ENCODE data around the gene CMTM3.
"Not testable (repeated sequence)": the region's sequence is repeated elsewhere in the genome, so short reads cannot be mapped to it uniquely, and the experiment has no call there.

The CMTM3 gene

DNA sequence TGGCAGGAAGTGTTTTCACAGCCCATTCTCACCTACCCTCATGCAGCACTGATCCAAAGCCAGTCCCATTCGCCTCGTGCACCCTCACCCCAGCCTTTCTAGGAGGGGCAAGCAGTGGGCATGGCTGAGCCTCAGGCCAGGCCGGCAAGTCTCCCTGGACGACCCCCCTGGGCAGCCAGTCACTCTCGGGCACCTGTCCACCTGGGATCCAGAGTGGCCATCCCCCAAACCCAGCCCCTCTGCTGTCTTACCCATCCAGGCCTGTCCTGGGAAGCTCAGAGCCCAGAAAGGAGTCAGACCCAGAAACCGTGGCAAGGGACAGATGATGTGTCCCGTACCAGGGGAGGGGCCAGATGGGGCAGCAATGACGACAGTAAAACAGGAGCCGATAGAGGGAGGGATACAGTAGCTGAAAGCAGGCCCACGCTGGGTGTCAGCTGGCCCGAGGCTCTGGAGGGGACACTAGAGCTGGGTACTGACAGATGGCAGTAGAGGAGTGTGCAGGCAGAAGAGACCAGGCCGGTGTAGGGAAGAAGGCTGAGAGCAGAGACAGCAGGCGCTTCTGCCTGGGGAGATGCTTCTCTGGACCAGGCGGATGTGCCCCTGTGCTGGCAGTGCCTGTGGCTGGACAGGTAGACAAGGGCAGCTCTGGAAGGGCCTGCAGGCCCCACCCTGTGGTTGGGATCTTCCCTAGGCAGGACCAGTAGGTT is 5.8 kb downstream of the CMTM3 start:
- DNase-seq (no peak), ATAC-seq (no peak)
- Mint-ChIP-seq H3K27ac (no peak overlapping the region), H3K9me3 (no peaks in the 10 kb centered on the region), H3K4me3 (no peak overlapping the region), H3K36me3 (ENCODE audit: low read depth) (peaks cover 19% of the 10 kb centered on the region), H3K4me1 (peaks cover 27% of the 10 kb centered on the region), H3K27me3 (no peaks in the 10 kb centered on the region)

- not testable (repeated sequence) for H3K4me3 Mint-ChIP-seq, H3K27me3 Mint-ChIP-seq, H3K27ac Mint-ChIP-seq, H3K9me3 Mint-ChIP-seq, ATAC-seq, DNase-seq
- peaks cover 19% of the 10 kb centered on the region for H3K4me1 Mint-ChIP-seq
- H3K36me3 Mint-ChIP-seq (ENCODE audit: low read depth), result peaks cover 19% of the 10 kb centered on the region
These were observed 7.4 kb downstream of the CMTM3 start for GRCh38 chr16:66611911-66612310.

DNA sequence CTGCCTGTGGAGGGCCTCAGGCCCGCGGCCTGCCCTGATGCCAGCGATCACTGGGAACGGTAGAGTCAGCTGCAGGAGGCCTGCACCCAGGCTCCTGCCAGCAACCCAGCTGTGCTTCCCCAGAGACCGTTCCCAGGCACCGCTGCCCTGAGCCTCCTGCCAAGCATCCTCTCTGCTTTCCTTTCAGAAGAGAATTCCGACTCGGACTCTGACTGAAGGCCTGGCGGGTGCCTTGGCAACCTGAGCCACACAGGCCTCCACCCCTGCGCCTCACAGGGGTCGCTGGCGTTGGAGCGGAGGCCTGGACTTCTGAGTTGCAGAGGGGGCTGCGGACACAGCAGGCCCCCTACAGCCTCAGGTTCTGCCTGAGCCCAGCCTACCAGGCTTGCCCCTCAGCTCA is 7.9 kb downstream of the CMTM3 start:
- no peak for DNase-seq
- no peak for ATAC-seq
- Mint-ChIP-seq H3K27me3 (no peaks in the 10 kb centered on the region), H3K9me3 (no peaks in the 10 kb centered on the region), H3K4me3 (no peak overlapping the region), H3K36me3 (ENCODE audit: low read depth) (peaks cover 19% of the 10 kb centered on the region), H3K27ac (no peak overlapping the region), H3K4me1 (peaks cover 14% of the 10 kb centered on the region)

DNA sequence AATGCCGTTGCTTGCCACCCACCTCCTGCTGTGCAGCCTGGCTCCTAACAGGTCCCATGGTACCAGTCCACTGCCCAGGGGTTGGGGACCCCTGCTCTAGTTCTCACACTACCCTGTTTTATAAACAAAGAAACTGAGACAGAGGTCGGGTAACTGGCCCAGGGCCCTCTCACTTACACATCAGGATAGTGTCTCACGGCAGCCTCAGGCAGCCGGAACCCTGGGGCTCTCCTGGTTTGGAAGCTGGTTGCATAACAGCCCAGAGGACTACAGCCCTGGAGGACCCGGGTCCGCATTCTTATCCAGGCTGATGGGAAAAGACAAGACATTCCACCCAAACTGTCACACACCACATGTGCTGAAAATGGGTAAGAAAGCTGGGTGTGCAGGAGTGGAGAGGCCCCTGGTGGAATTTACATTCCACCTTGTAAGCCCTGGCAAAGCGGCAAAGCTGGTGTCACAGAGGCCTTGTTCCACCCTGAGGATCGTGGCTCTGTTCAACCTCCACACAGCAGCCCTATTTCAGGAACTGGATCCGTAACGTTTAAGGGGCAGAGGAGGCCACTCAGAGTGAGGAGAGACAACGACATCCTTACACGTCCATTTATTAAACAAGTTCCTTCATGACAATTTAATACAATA is 9.8 kb downstream of the CMTM3 start:
- peaks cover 19% of the 10 kb centered on the region for H3K36me3 Mint-ChIP-seq (ENCODE audit: low read depth)
- H3K4me3 Mint-ChIP-seq, result no peak overlapping the region
- no peak for ATAC-seq
- peaks cover 2% of the 10 kb centered on the region for H3K4me1 Mint-ChIP-seq
- H3K27me3 Mint-ChIP-seq, result no peaks in the 10 kb centered on the region
- DNase-seq, result no peak
- H3K27ac Mint-ChIP-seq, result no peak overlapping the region
- no peaks in the 10 kb centered on the region for H3K9me3 Mint-ChIP-seq

DNA sequence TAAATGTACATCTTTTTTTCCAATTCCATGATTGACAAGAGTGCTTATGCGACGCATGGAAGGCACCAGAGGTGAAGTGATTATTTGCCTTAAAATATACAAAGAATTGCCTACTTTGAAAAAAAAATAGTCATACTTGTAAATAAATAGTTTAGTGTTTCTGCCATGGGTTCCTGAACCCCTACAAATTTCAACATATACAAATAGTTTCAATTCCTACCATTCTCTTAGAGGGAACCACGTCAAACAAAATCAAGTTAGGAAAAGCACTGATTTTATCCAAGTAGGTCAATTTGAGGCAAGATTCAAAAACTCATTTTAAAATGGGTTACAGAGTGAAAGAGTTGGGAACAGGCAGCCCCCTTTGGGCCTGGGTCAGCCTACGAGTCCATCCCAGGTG is 11.7 kb downstream of the CMTM3 start:
- ATAC-seq (no peak), DNase-seq (no peak)
- Mint-ChIP-seq H3K27me3 (no peaks in the 10 kb centered on the region), H3K9me3 (no peaks in the 10 kb centered on the region), H3K36me3 (ENCODE audit: low read depth) (peaks cover 9% of the 10 kb centered on the region), H3K4me3 (no peak overlapping the region), H3K27ac (no peak overlapping the region), H3K4me1 (peaks cover 8% of the 10 kb centered on the region)

DNA sequence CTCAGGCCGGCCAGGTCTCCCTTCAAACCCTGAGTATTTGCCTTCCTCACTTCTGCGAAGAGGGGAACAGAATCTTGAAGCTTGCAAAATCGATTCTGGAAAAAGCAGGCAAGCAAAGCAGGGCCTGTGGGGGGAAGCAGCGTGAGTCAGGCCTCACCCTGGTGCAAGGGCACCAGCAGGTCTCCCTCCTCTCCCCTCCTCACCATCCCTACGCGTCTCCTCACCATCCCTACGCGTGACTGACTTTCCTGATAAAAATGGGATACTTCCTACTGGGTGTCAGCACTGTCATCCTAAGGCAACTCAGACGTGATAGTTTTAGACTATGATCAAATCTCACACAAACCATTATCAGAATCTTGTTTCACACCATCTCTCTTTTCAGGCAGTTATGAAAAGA is 12.1 kb downstream of the CMTM3 start:
- no peak for ATAC-seq
- no peaks in the 10 kb centered on the region for H3K9me3 Mint-ChIP-seq
- DNase-seq, result no peak
- H3K36me3 Mint-ChIP-seq (ENCODE audit: low read depth), result peaks cover 8% of the 10 kb centered on the region
- H3K27me3 Mint-ChIP-seq, result no peaks in the 10 kb centered on the region
- H3K4me3 Mint-ChIP-seq, result no peak overlapping the region
- H3K27ac Mint-ChIP-seq, result no peak overlapping the region
- H3K4me1 Mint-ChIP-seq, result peaks cover 8% of the 10 kb centered on the region

GRCh38 chr16:66617010-66617434 is 12.5 kb downstream of the CMTM3 start:
- ATAC-seq (no peak), DNase-seq (no peak)
- Mint-ChIP-seq H3K4me3 (no peak overlapping the region), H3K9me3 (no peaks in the 10 kb centered on the region), H3K36me3 (ENCODE audit: low read depth) (peaks cover 8% of the 10 kb centered on the region), H3K4me1 (peaks cover 8% of the 10 kb centered on the region), H3K27me3 (no peaks in the 10 kb centered on the region), H3K27ac (no peak overlapping the region)

DNA sequence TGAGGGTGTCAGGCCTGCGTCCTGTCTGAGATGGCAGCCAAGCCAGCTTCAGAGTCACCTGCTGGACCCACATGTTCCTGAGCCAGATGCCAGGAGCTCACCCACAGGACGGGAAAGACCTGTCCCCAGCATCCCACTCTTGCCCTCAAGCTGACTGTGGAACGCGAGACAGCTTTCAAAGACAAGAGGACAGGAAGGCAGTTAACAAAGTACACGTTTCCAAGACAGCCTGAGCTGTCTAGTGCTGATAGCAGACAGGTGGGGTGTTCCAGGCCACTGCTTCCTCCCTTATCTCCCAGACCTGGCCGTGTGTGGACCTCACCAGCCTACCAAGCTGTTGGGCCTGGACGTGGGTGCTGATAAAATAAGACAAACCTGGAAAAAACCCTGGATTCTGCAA is 13.2 kb downstream of the CMTM3 start:
- Mint-ChIP-seq H3K9me3 (no peaks in the 10 kb centered on the region), H3K4me3 (no peak overlapping the region), H3K4me1 (peaks cover 8% of the 10 kb centered on the region), H3K36me3 (ENCODE audit: low read depth) (peaks cover 8% of the 10 kb centered on the region), H3K27me3 (no peaks in the 10 kb centered on the region), H3K27ac (no peak overlapping the region)
- no peak for ATAC-seq
- no peak for DNase-seq

DNA sequence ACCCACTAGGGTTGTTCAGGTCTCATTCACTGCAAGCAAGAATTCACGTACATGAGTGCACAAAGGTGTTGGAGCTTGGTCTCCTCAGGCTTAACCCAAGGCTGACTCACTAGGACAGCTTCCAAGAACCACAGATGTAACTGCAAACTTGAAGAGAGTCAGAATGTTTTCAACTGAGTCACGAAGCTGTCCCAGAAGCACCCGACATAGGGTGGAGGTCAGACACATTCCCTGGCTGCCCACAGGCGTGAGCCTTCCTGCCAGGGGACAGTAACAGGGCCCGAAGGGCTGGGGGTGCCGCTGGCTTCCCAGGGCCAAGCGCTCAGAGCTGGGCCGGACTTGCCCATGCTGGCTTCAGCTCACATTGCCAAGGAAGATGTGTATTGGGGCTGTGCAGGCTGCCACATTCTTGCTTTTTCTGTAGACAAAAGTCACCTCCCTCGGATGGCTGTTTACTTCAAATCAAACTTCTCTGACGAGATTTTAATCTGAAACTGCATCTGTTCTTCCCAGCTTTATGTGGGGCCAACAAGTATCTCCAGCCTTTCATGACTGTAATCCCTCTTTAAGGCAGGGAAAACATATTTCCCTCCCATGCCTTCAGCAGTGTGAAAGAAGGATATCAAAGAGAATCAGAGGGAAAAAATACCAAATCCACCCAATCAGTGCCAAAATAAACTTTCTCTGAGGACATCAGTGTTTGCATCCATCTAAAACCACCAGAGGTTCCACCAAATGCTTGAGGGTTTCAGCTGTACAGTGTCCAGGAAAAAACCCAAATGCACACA is 14.3 kb downstream of the CMTM3 start:
- H3K4me1 Mint-ChIP-seq, result peaks cover 8% of the 10 kb centered on the region
- no peak for ATAC-seq

DNA sequence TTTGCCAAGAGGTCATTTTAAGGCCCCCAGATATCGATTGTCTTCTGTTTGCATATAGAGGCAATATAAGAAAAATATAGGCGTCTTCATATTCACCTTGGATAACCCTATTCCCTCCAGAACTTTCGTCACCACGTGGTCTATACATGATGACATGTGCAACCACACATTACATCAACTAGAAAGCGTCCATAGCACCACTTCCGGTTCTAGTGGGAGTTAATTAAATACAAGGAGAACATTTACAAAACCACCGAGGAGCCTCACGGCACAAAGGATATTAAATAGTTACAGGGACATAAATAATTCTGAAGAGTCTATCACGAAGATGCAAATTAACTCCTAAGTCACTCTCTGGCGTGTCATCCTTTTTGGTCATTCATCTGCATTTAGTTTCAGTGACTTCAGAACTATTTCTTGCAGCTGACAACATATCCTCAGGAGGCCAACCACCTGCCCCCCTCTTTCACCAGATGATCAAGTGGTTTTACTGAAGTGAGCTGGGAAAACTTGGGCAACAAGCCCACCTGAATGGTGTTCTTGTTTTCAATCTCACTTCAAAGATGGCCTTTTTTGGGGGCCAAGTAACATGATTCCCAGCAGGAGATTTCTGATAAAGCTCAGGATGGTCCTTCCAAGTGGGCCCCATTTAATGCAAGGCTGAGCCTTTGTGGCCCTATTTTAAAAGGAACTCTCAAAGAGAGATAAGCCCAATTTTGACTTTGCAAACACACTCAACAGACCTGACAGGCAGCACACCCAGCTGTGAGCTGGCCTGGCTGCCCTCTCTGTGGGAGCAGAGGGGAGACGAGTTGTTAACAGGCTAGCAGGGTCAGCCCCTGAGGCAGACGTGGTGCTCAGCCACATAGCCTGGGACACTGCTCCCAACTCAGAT is 15.3 kb downstream of the CMTM3 start:
- H3K27ac Mint-ChIP-seq, result no peak overlapping the region

More for the DNA sequence above, 14.3 kb downstream of the CMTM3 start:
- no peak overlapping the region for H3K4me3 Mint-ChIP-seq
- no peaks in the 10 kb centered on the region for H3K27me3 Mint-ChIP-seq
- peaks cover 1% of the 10 kb centered on the region for H3K36me3 Mint-ChIP-seq (ENCODE audit: low read depth)
- no peaks in the 10 kb centered on the region for H3K9me3 Mint-ChIP-seq
- no peak for DNase-seq
- H3K27ac Mint-ChIP-seq, result no peak overlapping the region

DNA sequence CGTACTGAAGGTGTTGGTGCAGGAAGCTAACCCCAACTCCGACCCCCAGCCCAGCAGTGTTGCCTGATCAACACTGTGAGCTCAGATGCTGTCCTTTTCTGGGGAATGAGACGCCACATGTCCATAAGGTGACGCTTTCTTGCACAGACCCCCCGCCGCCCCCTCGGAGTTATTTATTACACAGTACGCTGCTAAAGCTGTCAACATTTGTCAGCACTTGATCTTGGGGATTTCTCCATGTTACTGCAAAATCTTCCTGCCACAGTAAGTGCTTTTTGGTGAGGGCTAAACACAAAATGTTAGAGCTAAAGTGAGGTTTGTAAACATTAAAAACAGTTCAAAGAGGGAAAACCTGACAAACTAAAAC is 15.9 kb downstream of the CMTM3 start:
- Mint-ChIP-seq H3K9me3 (no peaks in the 10 kb centered on the region), H3K4me3 (no peak overlapping the region), H3K4me1 (peaks cover 8% of the 10 kb centered on the region), H3K36me3 (ENCODE audit: low read depth) (peaks cover 1% of the 10 kb centered on the region), H3K27me3 (no peaks in the 10 kb centered on the region), H3K27ac (no peak overlapping the region)
- ATAC-seq (no peak), DNase-seq (no peak)

More for the DNA sequence above, 15.3 kb downstream of the CMTM3 start:
- ATAC-seq, result no peak
- H3K36me3 Mint-ChIP-seq (ENCODE audit: low read depth), result peaks cover 1% of the 10 kb centered on the region
- H3K9me3 Mint-ChIP-seq, result no peaks in the 10 kb centered on the region
- H3K27me3 Mint-ChIP-seq, result no peaks in the 10 kb centered on the region
- no peak overlapping the region for H3K4me3 Mint-ChIP-seq
- no peak for DNase-seq
- peaks cover 8% of the 10 kb centered on the region for H3K4me1 Mint-ChIP-seq

DNA sequence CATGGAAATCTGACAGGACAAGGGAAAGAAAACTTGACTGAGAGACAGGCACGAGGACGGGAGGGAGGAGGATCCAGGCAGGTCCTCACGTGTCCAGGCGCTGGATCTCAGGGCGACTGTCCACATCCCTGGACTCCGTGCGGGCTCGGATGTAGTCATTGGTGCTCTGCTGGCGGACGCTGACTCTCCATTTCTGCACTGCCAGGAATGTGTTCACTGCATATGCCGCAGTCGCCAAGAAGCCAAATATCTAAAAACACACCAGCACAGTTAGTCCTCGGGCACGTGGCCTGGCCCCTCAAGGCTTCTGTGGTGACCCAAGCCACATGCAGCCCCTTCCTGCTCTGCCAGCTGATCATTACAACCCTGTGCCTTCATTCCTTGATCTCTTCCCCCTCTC is 17.5 kb downstream of the CMTM3 start:
- ATAC-seq, result no peak
- no peak overlapping the region for H3K4me3 Mint-ChIP-seq
- H3K9me3 Mint-ChIP-seq, result no peaks in the 10 kb centered on the region
- no peak for DNase-seq
- H3K27me3 Mint-ChIP-seq, result no peaks in the 10 kb centered on the region
- H3K4me1 Mint-ChIP-seq, result peaks cover 8% of the 10 kb centered on the region
- H3K27ac Mint-ChIP-seq, result no peak overlapping the region
- peaks cover 1% of the 10 kb centered on the region for H3K36me3 Mint-ChIP-seq (ENCODE audit: low read depth)

- Mint-ChIP-seq H3K4me1 (peaks cover 8% of the 10 kb centered on the region), H3K27ac (no peak overlapping the region), H3K36me3 (ENCODE audit: low read depth) (peaks cover 1% of the 10 kb centered on the region), H3K9me3 (no peaks in the 10 kb centered on the region), H3K4me3 (no peak overlapping the region), H3K27me3 (no peaks in the 10 kb centered on the region)
- DNase-seq, result no peak
- no peak for ATAC-seq
These were observed 18.4 kb downstream of the CMTM3 start for GRCh38 chr16:66622863-66623262.

GRCh38 chr16:66623755-66624154 is 19.3 kb downstream of the CMTM3 start:
- Mint-ChIP-seq H3K9me3 (no peaks in the 10 kb centered on the region), H3K36me3 (ENCODE audit: low read depth) (peaks cover 1% of the 10 kb centered on the region), H3K27me3 (no peaks in the 10 kb centered on the region), H3K27ac (no peak overlapping the region), H3K4me3 (no peak overlapping the region), H3K4me1 (peaks cover 8% of the 10 kb centered on the region)
- ATAC-seq, result no peak
- DNase-seq, result no peak

Data from activated naive CD8-positive, alpha-beta T cell treated with anti-CD3 and anti-CD28 coated beads, Interleukin-2, amount 50 U/mL, for 24 hours (primary cell).